GM19023 (cell line): ENCODE measurements around the gene TRAK1.

Experiments
- ATAC-seq: cut with Tn5 transposase; IDR thresholded peaks from one replicate; pipeline ENCODE4 v1.9.1; 2021; ENCODE audit warnings: mild to moderate bottlenecking, moderate library complexity; ENCODE audit not compliant: unreplicated experiment

Gene TRAK1

DNA sequence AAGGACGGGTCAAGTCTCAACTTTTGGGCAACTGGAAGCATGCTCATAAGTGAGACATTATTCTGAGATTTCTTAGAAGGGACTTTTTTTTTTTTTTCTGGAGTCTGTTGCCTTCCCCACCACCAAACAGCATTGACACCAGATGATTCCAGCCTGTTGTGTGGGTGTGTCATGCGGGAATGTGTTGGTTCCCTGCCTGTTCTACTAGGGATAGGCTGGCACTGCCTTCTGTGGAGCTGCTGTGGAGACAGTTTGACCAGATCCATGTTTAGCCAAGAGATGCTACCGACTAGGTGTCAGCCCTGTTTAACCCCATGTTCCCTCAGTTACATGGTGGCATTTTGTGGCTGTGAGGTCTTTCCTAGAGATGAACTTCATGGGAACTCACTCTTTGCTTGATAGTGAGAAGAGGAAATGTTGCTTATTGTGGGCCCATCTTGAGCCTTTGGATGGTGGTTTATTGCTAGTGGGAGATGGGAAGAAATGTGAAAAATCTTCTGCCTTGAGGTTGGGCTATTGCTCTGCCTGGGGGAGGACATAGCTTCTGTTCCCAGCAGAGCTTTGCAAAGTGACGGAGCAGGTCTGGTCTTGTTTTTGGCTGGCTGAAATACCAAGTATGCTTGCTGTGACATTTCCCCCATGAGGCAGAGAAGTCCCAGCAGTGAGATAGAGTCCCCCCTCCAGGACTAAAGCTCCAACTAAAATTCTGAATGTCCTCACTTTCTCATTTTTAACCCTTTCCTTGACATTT, 31.3 kb downstream of the TRAK1 start:
- peak; percentile 42 for ATAC-seq

DNA sequence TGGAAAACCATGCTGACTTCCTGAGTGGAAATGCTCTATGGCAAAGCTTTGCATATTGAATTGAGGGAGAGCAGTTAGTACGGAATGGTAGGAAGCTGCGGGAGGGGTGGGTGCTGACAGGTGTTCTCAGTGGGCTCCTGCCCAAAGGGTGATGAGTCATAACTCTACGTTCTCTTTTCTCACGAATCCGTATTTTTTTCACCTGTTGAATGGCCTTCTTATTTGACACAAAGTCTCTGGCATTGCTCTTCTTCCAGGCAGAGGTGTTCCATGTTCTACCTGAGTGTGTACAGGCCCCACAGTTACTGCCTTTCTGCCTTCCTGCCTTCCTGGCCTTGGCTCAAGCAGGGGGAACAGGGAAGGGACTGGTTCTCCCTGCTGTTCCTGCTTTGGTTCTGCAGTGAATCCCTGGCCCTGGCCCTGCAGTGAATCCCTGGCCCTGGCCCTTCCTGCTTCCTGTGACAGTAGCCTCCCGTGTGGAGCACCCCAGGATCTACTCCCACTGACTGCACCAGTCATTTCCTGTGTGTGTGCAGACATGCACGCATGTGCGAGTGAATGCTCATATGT, 31.9 kb downstream of the TRAK1 start:
- peak; percentile 29 for ATAC-seq

DNA sequence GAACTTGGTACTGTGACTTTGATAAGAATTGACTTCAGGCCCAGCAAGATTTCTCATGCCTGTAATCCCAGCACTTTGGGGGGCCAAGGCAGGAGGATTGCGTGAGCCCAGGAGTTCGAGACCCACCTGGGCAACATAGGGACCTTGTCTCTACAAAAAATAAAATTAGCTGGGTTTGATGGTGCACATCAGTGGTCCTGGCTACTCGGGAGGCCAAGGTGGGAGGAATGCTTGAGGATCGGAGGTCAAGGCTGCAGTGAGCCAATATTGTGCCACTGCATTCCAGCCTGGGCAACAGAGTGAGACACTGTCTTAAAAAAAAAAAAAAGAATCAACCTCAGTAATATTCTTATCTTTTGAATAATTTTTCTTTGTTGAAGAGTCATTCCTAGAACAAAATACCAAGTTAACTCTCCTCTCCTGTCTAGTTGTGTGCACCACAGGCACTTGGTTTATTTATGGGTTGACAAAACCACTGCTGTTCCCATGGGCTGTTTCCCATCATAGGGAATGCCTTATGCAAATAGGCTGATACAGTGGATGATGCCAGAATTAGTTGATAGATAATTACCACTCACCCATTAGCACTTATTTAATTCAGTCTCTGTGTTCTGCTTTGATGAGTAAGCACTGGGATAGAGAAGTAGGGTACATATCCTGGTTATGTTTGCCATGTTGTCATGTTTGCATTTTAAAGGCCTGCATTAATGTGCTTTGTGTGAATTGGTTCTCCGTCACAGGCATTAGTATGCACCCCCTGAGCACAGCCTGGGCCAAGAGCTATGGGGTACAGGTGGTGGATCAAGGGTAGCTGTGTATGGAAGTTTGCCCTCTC, 32.9 kb downstream of the TRAK1 start:
- ATAC-seq, result no peak

DNA sequence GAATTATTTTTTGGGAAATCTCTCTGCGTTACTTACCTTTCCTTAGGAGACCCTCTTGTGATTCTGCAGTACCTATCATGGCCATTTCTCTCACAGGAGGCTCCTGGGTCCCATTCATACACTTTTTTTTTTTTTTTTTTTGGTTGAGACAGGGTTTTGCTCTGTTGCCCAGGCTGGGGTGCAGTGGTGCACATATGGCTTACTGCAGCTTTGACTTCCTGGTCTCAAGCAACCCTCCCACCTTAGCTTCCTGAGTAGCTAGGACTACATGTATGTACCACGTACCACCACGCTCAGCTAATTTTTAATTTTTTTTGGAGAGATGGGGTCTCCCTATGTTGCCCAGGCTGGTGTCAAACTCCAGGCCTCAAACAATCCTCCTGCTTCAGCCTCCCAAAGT, 36.1 kb downstream of the TRAK1 start:
- ATAC-seq, result no peak

DNA sequence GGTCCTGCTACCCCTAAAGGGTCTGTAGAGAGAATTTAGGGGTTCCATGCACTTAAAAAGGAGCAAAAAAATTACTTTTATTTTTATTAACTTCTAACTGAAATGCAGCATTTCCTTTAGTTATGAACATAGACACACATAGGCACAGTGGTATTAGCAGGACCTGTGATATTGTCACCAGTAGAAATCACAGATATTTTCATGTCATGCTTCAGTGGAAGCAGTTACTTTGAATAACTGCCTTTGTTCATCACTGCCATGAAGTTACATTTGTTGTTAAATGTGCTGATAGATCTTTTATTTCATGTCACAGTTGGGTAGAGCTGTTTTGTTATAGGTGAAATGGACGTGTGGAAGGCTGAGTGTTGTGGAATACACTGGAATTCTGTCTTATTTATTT, 37.4 kb downstream of the TRAK1 start:
- ATAC-seq, result no peak

DNA sequence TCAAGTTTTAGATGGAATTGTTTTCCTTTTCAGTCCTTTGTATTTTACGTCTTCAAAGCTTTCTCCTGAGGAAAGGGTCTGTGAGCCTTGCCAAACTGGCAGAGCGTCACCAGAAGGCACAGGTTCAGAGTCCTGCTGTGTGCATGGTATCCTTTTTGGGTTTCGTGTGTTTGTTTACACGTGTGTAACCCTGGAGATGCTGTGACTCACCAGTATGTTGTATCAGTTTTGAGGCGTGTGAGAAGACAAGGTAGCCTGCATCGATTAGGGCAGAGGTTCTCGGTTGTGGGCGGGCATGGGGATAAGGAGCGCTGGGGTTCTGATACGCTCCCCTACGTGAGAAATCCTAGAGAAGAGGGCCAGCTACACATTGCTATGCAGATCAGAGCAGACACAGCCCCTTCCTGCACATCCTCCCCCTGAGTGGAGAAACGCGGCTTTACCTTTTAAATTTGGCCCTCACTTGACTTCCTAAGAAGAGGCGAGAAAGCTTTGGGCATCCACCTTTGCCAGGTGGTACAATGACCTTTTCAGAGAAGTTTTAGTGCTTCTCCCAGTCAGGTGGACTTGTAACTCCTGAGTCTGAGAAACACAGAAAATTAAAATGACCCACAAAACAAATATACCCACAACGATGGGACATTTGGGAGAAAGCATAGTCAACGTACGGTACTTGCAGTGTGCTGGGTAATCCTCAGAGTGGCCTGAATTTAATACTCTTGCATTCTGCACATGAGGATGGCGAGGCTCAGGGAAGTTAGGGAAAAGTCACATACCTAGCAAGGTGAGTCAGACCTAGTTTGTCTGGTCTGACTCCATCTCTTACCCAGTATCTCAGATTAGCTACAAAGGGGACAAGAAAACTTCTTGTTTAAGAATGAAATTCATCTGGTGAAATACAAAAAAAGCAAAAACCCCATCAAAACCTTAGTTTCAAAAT, 38.1 kb downstream of the TRAK1 start:
- no peak for ATAC-seq

DNA sequence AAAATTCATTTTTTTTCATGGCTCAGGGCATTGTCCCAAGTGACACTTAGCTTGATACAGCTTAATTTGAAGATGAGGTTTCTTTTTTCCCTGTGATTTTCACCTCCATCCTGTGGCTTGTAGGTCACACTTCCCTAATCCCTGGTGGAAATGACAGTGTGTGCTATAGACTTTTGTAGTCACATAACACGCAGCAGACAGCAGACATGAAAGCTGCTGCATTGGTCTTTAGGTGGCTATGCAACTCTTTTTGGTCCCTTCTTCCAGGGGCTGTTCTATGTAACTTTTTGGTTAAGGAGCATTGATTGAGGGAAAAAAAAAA, 38.8 kb downstream of the TRAK1 start:
- ATAC-seq, result no peak

DNA sequence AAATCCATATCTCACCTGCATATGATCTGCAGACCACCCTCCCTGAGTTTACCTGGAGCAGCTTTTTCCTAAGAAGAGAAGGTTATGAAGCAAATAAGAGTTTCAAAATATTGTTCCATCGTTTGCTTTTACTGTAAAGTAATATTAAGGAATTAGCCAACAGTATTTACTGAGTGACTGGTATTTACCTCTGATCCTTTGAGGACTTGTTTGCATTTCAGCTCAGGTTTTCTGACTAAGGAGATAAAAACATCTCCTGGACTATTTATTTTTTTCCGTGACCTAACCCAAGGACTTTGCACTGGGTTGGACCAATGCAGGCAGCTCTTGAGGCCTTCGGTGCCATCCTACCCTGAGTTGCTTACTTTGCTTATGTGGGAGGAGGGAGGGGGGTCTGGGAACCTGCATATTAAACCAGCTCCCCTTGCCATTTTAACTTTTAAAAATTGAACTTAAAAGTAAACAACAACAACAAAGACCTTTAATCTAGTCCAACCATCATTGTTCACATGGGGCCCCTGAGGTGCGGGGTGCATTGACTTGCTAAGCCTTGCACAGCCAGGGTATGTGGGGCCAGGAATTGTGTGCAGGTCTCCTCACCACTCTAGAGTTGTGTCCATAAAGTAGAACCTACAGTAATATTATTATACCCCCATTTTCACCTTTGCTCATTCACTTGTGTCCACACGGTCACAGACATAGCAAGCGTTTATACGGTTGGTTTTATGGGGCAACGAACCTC, 39.3 kb downstream of the TRAK1 start:
- ATAC-seq, result no peak

DNA sequence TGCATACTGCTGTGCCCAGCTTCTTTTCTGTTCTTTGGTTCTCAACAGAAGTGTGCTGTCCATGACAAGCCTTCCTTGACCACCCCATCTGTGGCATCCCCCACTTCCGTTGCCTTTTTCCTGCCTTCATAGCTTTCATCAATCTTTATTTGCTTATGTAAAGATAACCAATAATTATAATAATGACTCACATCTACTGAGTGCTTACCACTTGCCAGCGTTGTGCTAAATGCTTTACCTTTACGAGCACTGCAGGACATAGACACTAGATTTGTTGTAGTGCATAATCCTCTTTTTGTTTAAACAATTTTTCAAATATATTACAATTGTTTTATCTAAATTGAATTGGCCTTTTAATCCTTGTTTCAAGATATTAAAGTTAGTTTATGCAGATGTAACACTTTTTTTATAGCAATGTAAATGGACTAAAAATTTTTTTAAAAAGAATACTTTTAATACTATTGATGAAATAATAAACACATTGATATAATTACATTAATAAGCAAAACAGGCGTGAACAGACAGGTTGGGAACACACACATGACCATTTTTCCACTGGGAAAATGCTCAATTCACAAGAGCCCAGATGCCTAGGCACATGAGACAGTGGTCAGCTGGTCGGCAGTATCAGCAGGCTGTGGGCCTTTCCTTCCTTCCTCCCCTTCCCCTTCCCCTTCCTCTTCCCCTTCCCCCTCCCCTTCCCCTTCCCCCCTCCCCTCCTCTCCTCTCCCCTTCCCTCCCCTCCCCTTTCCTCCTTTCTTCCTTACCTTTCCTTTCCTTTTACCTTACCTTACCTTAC, 42.5 kb downstream of the TRAK1 start:
- no peak for ATAC-seq

DNA sequence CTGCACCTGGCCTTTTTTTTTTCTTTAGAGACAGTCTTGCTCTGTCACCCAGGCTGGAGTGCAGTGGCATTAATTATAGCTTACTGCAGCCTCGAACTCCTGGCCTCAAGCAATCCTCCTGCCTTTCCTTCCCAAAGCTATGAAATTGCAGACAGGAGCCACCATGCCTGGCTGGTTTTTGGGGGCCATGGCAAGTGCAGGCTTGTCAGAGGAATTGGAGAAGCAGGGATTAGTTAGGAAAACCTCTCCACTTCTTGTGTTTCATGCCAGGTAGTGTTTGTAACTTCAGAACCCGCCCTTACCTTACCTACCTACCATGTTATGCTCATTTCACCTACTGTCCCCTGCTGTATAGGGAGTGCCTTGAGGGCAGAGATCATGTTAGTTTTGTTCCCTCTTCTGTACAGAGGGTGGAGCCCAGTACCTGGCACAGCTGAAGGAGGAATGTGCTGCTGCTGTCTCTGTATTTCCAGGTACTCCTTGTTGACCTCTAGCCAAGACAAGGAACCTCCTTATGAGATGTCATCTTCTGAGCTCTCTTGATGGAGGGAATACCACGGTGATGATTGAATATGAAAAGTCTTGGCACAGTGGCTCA, 43.8 kb downstream of the TRAK1 start:
- no peak for ATAC-seq

DNA sequence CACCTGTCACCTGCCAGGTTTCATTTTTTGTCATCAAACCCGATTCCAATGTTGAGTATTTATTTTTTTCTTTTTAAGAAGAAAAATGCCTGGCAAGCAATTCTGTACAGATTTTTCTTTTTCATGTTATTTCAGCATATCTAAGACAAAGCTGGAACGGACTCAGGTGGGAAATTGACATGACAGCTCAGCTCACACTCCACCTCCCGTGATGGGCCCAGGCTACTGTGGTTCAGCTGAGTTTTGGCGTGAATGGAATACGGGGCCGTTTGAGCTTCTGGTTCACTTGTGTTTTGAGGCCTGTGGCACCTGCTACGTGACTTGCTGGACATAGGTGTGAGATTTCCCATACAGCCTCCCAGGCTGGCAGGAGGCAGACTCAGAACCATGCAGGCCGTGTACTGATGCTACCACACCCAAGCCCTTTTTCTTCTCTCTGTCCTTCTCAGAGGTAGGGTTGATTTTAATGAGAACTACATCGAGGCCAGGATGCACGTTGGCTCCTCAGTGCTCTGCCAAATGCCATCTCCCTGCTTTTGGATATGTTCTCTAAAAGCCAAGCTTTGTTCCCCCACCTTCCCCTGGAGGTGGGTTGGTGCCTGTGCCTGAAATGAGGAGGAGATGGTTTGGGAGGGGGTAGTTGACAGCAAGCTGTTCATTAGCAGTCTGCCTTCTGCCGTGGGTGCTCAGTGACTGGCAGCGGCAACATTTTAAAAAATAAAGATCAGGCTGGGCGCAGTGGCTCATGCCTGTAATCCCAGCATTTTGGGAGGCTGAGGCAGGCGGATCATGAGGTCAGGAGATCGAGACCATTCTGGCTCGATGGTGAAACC, 48.7 kb downstream of the TRAK1 start:
- ATAC-seq, result no peak

DNA sequence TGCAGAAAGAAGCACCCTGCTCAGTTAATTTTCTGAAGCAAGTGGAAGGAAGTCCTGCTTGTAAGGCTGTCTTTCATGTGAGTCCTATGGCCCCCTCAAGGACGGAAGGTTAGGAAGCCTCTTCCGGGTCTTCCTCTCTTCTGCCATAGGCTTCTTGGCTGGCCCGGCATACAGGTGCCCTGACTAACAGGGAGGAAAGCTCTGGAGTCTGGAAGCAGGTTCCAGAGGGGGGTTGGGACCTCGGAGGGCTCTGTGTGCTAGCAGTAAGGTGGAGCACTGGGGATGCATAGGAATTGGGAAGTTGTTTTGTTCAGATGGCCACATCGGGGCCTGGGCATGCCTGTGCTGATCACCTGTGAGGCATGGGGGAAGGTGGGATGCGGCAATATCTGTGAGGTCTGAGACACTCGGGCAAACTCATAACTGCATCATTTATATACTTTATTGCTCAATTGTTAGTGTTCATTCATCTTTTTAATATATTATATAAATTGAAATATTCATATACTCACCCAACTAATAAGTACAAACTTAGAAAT, 49.6 kb downstream of the TRAK1 start:
- no peak for ATAC-seq

DNA sequence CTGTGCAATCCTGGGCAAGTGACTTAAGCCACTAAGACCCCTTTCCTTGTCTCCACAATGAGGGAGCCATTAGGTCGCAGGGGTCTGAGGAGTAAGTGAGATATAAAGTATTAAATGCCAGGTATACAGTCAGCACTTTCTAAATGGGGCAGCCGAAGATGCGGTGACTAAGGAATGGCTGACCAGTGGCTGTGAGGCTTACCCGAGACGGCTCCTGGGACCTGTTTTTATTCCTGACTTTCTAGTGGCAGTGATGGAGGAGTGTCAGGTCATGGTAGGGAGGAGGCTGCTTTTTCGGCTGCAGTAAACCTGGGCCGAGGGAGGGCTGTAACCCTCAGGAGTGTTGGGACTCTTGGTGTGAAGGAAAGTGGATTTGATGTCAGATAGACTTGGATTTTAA, 52.3 kb downstream of the TRAK1 start:
- no peak for ATAC-seq

DNA sequence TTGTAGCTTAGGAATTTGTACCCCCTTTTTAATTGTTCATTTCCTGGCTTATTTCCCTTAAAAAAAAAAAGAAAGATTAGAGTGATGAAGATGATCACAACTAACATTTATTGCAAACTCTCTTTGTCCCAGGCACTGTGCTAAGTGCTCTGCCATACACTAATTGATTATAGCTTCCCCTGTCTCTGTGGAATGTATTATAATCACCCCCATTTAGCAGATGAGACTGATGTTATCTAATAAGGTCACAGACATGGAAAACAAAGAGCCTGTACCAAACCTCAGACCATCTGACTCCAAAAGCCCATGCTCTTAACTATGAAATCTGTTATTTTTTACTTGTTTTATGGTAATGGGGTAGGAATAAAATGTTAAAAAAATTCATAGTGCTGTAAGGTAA, 53.1 kb downstream of the TRAK1 start:
- ATAC-seq, result no peak

DNA sequence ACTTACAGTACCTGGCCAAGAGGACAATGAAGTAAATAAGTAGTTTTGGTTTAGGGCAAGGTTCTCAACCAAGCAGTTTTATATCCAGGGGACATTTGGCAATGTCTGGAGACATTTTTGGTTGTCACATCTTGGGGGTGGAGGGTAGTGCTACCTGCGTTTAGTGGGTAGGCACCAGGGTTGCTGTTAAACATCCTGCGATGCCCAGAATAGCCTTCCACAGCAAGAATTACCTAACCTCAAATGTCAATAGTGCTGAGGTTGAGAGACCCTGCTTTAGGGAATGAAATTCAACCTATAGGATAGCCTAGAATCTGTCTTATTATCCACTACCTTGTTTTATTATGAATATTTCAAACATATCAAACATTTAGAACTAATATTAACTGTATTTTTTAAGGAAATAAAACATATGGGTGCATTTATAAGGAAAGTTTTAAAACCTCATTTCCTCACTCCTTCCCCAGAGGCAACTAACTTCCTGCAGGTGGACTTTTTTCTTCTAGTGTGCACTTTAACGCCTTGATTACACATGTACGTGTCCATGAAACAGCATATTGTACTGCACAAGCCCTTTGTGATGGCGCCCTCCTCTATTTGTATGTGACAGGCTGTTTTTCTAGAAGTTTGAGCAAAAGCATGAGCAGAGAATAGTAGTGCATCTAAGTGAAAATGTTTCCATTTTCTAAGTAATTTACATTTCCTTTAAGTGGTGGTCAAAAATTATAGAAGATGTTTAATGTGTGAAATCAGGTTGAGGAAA, 57.1 kb downstream of the TRAK1 start:
- ATAC-seq, result no peak

DNA sequence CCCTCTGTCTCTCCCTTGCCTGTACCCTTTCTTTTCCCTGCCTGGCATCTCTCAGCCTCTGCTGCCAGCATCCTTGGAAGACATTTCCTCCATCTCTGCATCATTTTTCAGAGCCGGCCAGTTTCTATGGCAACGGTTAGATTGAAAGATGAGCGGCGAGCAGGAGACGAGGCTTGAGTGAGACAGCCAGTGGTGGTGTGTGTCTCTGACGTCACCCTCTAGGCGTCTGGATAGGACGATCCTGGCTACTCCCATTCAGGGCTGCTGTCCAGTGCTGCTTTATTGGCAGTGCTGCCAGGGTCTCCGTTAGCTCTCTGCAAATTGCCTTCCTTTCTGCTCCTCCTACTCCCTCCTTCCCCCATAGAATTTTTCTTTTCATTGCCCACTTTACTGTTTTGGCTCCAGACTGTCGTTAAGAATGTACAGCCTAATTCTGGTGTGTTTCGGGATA, 57.9 kb downstream of the TRAK1 start:
- no peak for ATAC-seq

DNA sequence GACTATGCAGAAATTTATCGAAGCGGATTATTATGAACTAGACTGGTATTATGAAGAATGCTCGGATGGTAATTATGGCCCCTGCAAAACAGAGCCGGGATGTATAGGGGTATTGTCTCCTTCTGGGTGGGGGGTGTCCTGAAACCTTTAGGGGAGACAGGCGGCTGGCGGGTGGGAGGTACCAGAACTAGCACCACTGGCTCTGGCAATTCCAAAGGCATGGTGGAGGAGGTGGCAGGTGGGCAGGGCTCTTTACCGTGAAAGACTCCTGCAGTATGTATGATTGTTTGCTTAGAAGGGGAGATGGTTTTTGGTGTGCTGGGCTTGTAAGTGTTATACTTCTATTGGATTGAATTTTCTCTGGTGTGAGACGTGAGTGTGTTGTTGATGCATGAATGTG, 58.4 kb downstream of the TRAK1 start:
- ATAC-seq, result no peak
